ENCODE data around the gene GGT7. TPM values are rescaled to one million over a fixed set of nuclear protein-coding genes. Genes with fewer than 3 reads are reported as not detected.

Gene GGT7
- total RNA-seq, 1 donor from 2014 or later: 17.3 TPM

DNA sequence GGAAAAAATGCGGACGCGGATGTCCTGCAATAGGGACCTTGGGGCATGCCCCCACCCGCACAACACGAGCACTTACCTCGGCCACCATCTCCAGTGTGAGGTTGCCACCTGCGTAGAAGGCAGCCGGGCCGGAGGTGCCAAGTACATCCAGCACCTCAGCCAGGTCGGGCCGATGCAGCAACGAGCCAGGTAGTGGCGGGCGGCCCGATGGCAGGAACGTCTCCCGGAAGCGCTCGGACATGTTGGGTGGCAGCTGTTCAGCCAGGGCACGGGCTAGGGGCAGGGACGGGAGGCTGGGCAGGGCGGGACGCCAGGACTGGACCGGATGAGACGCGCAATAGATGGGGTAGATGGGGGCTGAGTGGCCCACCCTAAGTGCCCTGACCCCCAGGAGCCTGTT is 13.3 kb downstream of the GGT7 start:
- Histone ChIP-seq H3K4me1 (ENCODE audit: insufficient read depth, low read length) (no peaks in the 10 kb centered on the region), H3K27me3 (ENCODE audit: insufficient read depth, low read length) (no peaks in the 10 kb centered on the region), H4K20me1 (ENCODE audit: insufficient read depth, low read length) (peaks cover 13% of the 10 kb centered on the region), H3K9me3 (ENCODE audit: insufficient read depth, low read depth, low read length) (no peaks in the 10 kb centered on the region), H3K4me3 (ENCODE audit: insufficient read depth, low read depth, low read length) (no peak overlapping the region), H3K36me3 (ENCODE audit: insufficient read depth, low read length) (peaks cover 2% of the 10 kb centered on the region), H3K79me2 (ENCODE audit: insufficient read depth, low read length) (no peaks in the 10 kb centered on the region), H3K27ac (ENCODE audit: low read depth, low read length) (no peak overlapping the region), H2AFZ (ENCODE audit: low read depth, low read length) (no peak overlapping the region), H3K4me2 (ENCODE audit: low read length) (no peak overlapping the region), H3K9ac (ENCODE audit: low read length) (no peak overlapping the region)
- TF ChIP-seq, protein P1, sequence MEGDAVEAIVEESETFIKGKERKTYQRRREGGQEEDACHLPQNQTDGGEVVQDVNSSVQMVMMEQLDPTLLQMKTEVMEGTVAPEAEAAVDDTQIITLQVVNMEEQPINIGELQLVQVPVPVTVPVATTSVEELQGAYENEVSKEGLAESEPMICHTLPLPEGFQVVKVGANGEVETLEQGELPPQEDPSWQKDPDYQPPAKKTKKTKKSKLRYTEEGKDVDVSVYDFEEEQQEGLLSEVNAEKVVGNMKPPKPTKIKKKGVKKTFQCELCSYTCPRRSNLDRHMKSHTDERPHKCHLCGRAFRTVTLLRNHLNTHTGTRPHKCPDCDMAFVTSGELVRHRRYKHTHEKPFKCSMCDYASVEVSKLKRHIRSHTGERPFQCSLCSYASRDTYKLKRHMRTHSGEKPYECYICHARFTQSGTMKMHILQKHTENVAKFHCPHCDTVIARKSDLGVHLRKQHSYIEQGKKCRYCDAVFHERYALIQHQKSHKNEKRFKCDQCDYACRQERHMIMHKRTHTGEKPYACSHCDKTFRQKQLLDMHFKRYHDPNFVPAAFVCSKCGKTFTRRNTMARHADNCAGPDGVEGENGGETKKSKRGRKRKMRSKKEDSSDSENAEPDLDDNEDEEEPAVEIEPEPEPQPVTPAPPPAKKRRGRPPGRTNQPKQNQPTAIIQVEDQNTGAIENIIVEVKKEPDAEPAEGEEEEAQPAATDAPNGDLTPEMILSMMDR (IDR thresholded peaks at IDR 0.05; ENCODE audit: insufficient read depth, low read depth, low read length): no peak
- no peak for TF ChIP-seq EZH2 (IDR thresholded peaks at IDR 0.05; ENCODE audit: insufficient read depth, low read length)
- H3K27ac Mint-ChIP-seq (ENCODE audit: unreplicated experiment): no peak overlapping the region
- FAIRE-seq (no peak), DNase-seq (ENCODE audit: low read depth) (no peak)
- H3K9me3 Mint-ChIP-seq (ENCODE audit: unreplicated experiment): no peaks in the 10 kb centered on the region
- H3K4me3 Mint-ChIP-seq (ENCODE audit: unreplicated experiment): no peak overlapping the region
- no peaks in the 10 kb centered on the region for H3K27me3 Mint-ChIP-seq (ENCODE audit: low read depth, unreplicated experiment)
- H3K36me3 Mint-ChIP-seq (ENCODE audit: low read depth, unreplicated experiment): peaks cover 21% of the 10 kb centered on the region
- H3K4me1 Mint-ChIP-seq (ENCODE audit: low read depth, unreplicated experiment): no peaks in the 10 kb centered on the region

DNA sequence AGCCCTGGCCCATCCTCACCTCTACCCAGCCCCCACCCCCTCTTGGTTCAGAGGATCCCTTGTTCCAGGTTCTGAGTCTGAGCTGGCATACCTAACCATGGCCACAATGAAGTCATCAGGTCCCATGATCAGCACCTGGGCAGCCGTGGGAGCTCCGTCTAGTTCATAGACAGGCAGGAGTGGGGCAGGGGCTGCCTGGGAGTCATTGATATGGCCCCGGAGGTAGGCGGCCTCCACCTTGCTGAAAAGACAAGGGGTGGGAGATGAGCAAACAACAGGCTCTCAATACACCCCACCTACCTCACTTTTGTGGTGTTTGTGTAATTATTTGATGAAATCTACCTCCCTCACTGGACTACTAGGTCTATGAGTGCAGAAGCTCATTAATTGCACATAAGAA is 20.4 kb downstream of the GGT7 start:
- H3K36me3 Mint-ChIP-seq (ENCODE audit: low read depth, unreplicated experiment): peaks cover 17% of the 10 kb centered on the region
- no peaks in the 10 kb centered on the region for H3K4me1 Mint-ChIP-seq (ENCODE audit: low read depth, unreplicated experiment)
- no peaks in the 10 kb centered on the region for H3K27me3 ChIP-seq (ENCODE audit: insufficient read depth, low read length)
- no peak overlapping the region for H3K4me3 ChIP-seq (ENCODE audit: insufficient read depth, low read depth, low read length)
- TF ChIP-seq, protein P1 (IDR thresholded peaks at IDR 0.05; ENCODE audit: insufficient read depth, low read depth, low read length): no peak
- no peak for TF ChIP-seq EZH2 (IDR thresholded peaks at IDR 0.05; ENCODE audit: insufficient read depth, low read length)
- peaks cover 2% of the 10 kb centered on the region for H3K9me3 Mint-ChIP-seq (ENCODE audit: unreplicated experiment)
- no peak overlapping the region for H3K4me3 Mint-ChIP-seq (ENCODE audit: unreplicated experiment)
- H3K4me2 ChIP-seq (ENCODE audit: low read length): no peak overlapping the region
- H3K27ac ChIP-seq (ENCODE audit: low read depth, low read length): no peak overlapping the region
- no peaks in the 10 kb centered on the region for H3K9me3 ChIP-seq (ENCODE audit: insufficient read depth, low read depth, low read length)
- H2AFZ ChIP-seq (ENCODE audit: low read depth, low read length): no peak overlapping the region
- DNase-seq (ENCODE audit: low read depth) (no peak), FAIRE-seq (no peak)
- H3K9ac ChIP-seq (ENCODE audit: low read length): no peak overlapping the region
- no peaks in the 10 kb centered on the region for H3K79me2 ChIP-seq (ENCODE audit: insufficient read depth, low read length)
- no peaks in the 10 kb centered on the region for H3K27me3 Mint-ChIP-seq (ENCODE audit: low read depth, unreplicated experiment)
- no peaks in the 10 kb centered on the region for H3K4me1 ChIP-seq (ENCODE audit: insufficient read depth, low read length)
- no peak overlapping the region for H3K27ac Mint-ChIP-seq (ENCODE audit: unreplicated experiment)
- H3K36me3 ChIP-seq (ENCODE audit: insufficient read depth, low read length): peaks cover 11% of the 10 kb centered on the region
- no peaks in the 10 kb centered on the region for H4K20me1 ChIP-seq (ENCODE audit: insufficient read depth, low read length)

DNA sequence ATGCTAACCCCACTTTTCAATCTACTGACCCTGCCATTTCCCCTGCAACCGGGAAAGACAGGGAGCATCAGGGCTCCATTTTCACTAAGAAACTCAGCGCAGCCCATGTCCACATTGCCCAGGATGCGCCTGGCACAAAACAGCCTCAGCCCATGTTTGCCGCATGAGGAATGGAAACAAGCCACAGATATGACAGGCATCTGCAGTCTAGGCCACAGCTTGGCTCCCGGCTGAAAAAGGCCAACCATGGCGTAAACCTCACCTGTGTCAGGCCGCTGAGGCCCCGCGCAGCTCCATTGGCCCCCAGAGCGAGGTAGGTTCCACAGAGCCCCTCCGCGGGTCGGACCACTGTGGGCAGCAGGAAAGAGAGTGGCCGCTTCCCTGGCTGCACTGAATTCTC is 21.7 kb downstream of the GGT7 start:
- no peak for FAIRE-seq
- no peak for TF ChIP-seq EZH2 (IDR thresholded peaks at IDR 0.05; ENCODE audit: insufficient read depth, low read length)
- TF ChIP-seq, protein P1 (IDR thresholded peaks at IDR 0.05; ENCODE audit: insufficient read depth, low read depth, low read length): no peak
- Histone ChIP-seq H3K9me3 (ENCODE audit: insufficient read depth, low read depth, low read length) (no peaks in the 10 kb centered on the region), H3K36me3 (ENCODE audit: insufficient read depth, low read length) (peaks cover 11% of the 10 kb centered on the region), H3K4me2 (ENCODE audit: low read length) (no peak overlapping the region), H3K79me2 (ENCODE audit: insufficient read depth, low read length) (no peaks in the 10 kb centered on the region), H4K20me1 (ENCODE audit: insufficient read depth, low read length) (no peaks in the 10 kb centered on the region), H3K4me3 (ENCODE audit: insufficient read depth, low read depth, low read length) (no peak overlapping the region), H3K27ac (ENCODE audit: low read depth, low read length) (no peak overlapping the region), H3K27me3 (ENCODE audit: insufficient read depth, low read length) (no peaks in the 10 kb centered on the region), H3K4me1 (ENCODE audit: insufficient read depth, low read length) (no peaks in the 10 kb centered on the region), H3K9ac (ENCODE audit: low read length) (no peak overlapping the region), H2AFZ (ENCODE audit: low read depth, low read length) (no peak overlapping the region)
- no peak overlapping the region for H3K27ac Mint-ChIP-seq (ENCODE audit: unreplicated experiment)
- peaks cover 14% of the 10 kb centered on the region for H3K36me3 Mint-ChIP-seq (ENCODE audit: low read depth, unreplicated experiment)
- H3K27me3 Mint-ChIP-seq (ENCODE audit: low read depth, unreplicated experiment): no peaks in the 10 kb centered on the region
- H3K4me3 Mint-ChIP-seq (ENCODE audit: unreplicated experiment): no peak overlapping the region
- DNase-seq (ENCODE audit: low read depth): no peak
- H3K9me3 Mint-ChIP-seq (ENCODE audit: unreplicated experiment): peaks cover 2% of the 10 kb centered on the region
- no peaks in the 10 kb centered on the region for H3K4me1 Mint-ChIP-seq (ENCODE audit: low read depth, unreplicated experiment)
